Esophagus muscularis mucosa (tissue), 4 donors: ENCODE data around the gene CEP20. TPM values are rescaled to one million over a fixed set of nuclear protein-coding genes. Genes with fewer than 3 reads are reported as not detected.

Experiments used
- DNase-seq: peaks from one replicate; pipeline ENCODE4 v3.0.0-alpha.2; 2017; ENCODE audit errors: extremely low spot score
- H3K27ac ChIP-seq, 4 donors: fragments of 200-600 bp; sonication (generic); replicated peaks in 1 of 4; 1 replicate in 3 of 4; 2 replicates in 1 of 4; pipeline ENCODE4 v1.5.1; 2016 to 2019; ENCODE audit warnings: mild to moderate bottlenecking in 1 of 4
- H3K27me3 ChIP-seq, 4 donors: fragments of 200-600 bp; sonication (generic); one replicate each; pipeline versions ENCODE4 v1.5.1 to v1.6.0; 2016 to 2019
- H3K36me3 ChIP-seq, 4 donors: fragments of 200-600 bp; sonication (generic); one replicate each; pipeline ENCODE4 v1.5.1; 2016 to 2019
- H3K4me1 ChIP-seq, 4 donors: fragments of 200-600 bp; sonication (generic); one replicate each; pipeline ENCODE4 v1.5.1; 2016 to 2019
- H3K4me3 ChIP-seq, 4 donors: fragments of 200-600 bp; sonication (generic); 1 replicate in 2 of 4; 2 replicates in 2 of 4; pipeline ENCODE4 v1.5.1; 2016 to 2019; ENCODE audit warnings: mild to moderate bottlenecking in 4 of 4, moderate library complexity in 1 of 4
- H3K9me3 ChIP-seq, 4 donors: fragments of 200-600 bp; sonication (generic); 1 replicate in 3 of 4; 2 replicates in 1 of 4; pipeline ENCODE4 v1.5.1; 2016 to 2019
- EP300 ChIP-seq: sonication (generic); formaldehyde crosslinking; IDR thresholded peaks from one replicate; pipeline ENCODE4 v1.6.1; 2017; ENCODE audit warnings: antibody characterized with exemption
- POLR2A ChIP-seq: fragments of 450-650 bp; IDR thresholded peaks from one replicate; pipeline ENCODE4 v1.6.1; 2017; ENCODE audit warnings: antibody characterized with exemption, moderate library complexity, mild to moderate bottlenecking, low read depth
- POLR2AphosphoS5 ChIP-seq, 2 donors: sonication (generic); formaldehyde crosslinking; IDR thresholded peaks; one replicate each; pipeline ENCODE4 v1.6.1; 2017; ENCODE audit warnings: antibody characterized with exemption in 2 of 2
- WGBS: methylation state at CpG from one replicate; pipeline ENCODE4 v1.1.5; 2018; 5-methylcytosine and 5-hydroxymethylcytosine counted together
- intact Hi-C: fragments of 100-400 bp; cut with DNase I; formaldehyde crosslinking; loops from one replicate; pipeline ENCODE4 v1.15.1; 2023
- total RNA-seq, 4 donors: library from RNA; depleted of rRNA; stranded (reverse); fragments of >200 nt; gene quantifications; one replicate each; pipeline versions ENCODE4 v1.1.0 to v1.2.1, GENCODE V29; 2016
- TF ChIP-seq, protein P1 (sequence below), 3 experiments: fragments of 200-600 bp in 2 of 3; fragments of 450-650 bp in 1 of 3; sonication (generic) in 2 of 3; IDR thresholded peaks; one replicate each; pipeline ENCODE4 v1.5.1; 2017 to 2019; ENCODE audit warnings: antibody characterized with exemption in 3 of 3, mild to moderate bottlenecking in 2 of 3, moderate library complexity in 1 of 3

Gene CEP20
- total RNA-seq, 4 donors from 2014 or later = 25.2 to 36.1 (median 32.0) TPM

DNA sequence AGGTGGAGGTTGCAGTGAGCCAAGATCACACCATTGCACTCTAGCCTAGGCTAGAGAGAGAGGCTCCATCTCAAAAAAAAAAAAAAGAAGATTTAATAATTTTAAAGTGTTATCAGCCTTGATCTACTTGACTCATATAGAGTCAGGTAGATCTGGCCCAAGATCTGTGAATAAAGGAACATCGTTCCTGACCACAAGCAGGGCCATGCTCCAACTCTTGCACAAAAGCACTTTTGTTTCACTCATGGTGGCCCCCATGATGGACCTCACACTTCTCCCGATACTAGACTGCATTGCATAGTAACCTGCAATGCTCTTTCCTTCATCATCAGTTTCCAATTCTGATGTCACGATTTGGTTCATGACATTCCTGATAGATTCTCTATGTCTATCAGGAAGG, 26.4 kb downstream of the CEP20 start:
- Histone ChIP-seq H3K27me3 (peaks cover 0 to 11% (median 0%) of the 10 kb centered on the region in 4 donors), H3K36me3 (peaks cover 0 to 19% (median 1%) of the 10 kb centered on the region in 4 donors), H3K27ac (peak overlapping the region; percentile 95 to 98 (median 95)), H3K9me3 (no peaks in the 10 kb centered on the region), H3K4me1 (peaks cover 16 to 96% (median 84%) of the 10 kb centered on the region in 4 donors), H3K4me3 (no peak overlapping the region)
- WGBS = 81% methylated on average over 3 of the region's 3 CpGs
- intact Hi-C loops = no loop called here
- TF ChIP-seq POLR2AphosphoS5 (IDR thresholded peaks at IDR 0.05) = no peak
- no peak for TF ChIP-seq POLR2A
- TF ChIP-seq, protein P1, sequence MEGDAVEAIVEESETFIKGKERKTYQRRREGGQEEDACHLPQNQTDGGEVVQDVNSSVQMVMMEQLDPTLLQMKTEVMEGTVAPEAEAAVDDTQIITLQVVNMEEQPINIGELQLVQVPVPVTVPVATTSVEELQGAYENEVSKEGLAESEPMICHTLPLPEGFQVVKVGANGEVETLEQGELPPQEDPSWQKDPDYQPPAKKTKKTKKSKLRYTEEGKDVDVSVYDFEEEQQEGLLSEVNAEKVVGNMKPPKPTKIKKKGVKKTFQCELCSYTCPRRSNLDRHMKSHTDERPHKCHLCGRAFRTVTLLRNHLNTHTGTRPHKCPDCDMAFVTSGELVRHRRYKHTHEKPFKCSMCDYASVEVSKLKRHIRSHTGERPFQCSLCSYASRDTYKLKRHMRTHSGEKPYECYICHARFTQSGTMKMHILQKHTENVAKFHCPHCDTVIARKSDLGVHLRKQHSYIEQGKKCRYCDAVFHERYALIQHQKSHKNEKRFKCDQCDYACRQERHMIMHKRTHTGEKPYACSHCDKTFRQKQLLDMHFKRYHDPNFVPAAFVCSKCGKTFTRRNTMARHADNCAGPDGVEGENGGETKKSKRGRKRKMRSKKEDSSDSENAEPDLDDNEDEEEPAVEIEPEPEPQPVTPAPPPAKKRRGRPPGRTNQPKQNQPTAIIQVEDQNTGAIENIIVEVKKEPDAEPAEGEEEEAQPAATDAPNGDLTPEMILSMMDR (IDR thresholded peaks at IDR 0.05) = no peak
- no peak for TF ChIP-seq EP300
- no peak for DNase-seq

- TF ChIP-seq POLR2AphosphoS5 (IDR thresholded peaks at IDR 0.05) = peak; percentile 62 to 74
- TF ChIP-seq, protein P1 (IDR thresholded peaks at IDR 0.05) = no peak
- Histone ChIP-seq H3K4me3 (peak overlapping the region in 3 of 4 donors; percentile 70 to 79 (median 73)), H3K27me3 (peaks cover 0 to 19% (median 0%) of the 10 kb centered on the region in 4 donors), H3K4me1 (peaks cover 16 to 72% (median 58%) of the 10 kb centered on the region in 4 donors), H3K9me3 (no peaks in the 10 kb centered on the region), H3K36me3 (peaks cover 0 to 10% (median 0%) of the 10 kb centered on the region in 4 donors), H3K27ac (peak overlapping the region; percentile 95 to 98 (median 95))
- intact Hi-C loops = loop anchor here (10.0 kb wide), 1 partner anchor 206 kb away; no protein-coding TSS in a partner anchor
- 61% methylated on average over 11 of the region's 12 CpGs for WGBS
- no peak for DNase-seq
These were observed 29.3 kb downstream of the CEP20 start for GRCh38 chr16:15858921-15859668.

DNA sequence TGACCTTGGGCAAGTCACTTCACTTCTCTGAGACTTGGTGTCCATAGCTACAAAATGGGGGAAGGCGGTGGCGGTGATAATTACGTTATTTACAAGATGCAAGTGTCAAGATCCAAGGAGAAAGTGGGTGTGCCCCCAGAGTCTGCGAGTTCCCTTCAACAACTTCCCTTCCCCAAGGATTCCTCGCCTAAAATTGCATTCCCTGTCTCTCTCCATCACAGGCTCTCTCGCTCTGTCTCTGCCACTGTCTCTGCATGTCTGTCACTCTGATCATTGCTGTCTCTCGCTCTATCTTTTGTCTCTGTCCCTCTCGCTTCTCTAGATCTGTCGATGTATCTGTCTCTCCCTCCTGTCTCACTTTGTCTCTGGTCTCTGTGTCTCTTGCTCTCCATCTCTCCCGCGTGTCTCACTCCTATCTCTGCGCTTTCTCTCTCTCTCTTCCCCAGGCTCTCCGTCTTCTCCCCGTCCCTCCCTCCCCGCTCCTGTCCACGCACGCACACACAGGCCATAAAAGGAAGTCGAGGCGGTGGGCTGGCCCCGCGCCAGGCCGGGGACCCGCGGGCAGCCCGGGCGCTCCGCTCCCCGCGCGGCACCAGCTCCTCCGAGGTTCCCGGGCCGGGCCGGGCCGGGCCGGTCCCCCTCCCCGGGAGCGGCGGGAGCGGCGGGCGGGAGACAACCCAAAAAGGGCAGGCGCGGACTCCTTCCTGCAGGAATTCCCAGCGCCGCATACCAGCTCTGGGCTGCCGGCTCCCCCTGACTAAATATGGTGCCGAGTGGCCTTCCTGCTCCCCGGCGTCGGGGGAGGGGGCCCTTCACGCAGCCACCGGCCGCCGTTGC, 30.5 kb downstream of the CEP20 start:
- peak overlapping the region; percentile 95 to 98 (median 95) for H3K27ac ChIP-seq
- peaks cover 0 to 17% (median 0%) of the 10 kb centered on the region in 4 donors for H3K36me3 ChIP-seq
- H3K4me1 ChIP-seq = peaks cover 16 to 60% (median 47%) of the 10 kb centered on the region in 4 donors
- TF ChIP-seq POLR2A (no peak), POLR2AphosphoS5 (IDR thresholded peaks at IDR 0.05) (peak; percentile 54 to 90), EP300 (no peak)
- TF ChIP-seq, protein P1 (IDR thresholded peaks at IDR 0.05) = peak in 1 of 3 experiments; percentile 7
- whole genome bisulfite sequencing = 0% methylated on average over 19 of the region's 55 CpGs
- no peaks in the 10 kb centered on the region for H3K9me3 ChIP-seq
- intact Hi-C loops = loop anchor here (10.0 kb wide), 1 partner anchor 207 kb away; no protein-coding TSS in a partner anchor
- H3K27me3 ChIP-seq = peaks cover 0 to 19% (median 0%) of the 10 kb centered on the region in 4 donors
- no peak for DNase-seq
- peak overlapping the region; percentile 67 to 79 (median 72) for H3K4me3 ChIP-seq

- H3K27me3 ChIP-seq = peaks cover 0 to 19% (median 0%) of the 10 kb centered on the region in 4 donors
- H3K4me1 ChIP-seq = peaks cover 16 to 53% (median 43%) of the 10 kb centered on the region in 4 donors
- H3K4me3 ChIP-seq = peak within 1 kb of the TSS; percentile 67 to 79 (median 72)
- TF ChIP-seq POLR2AphosphoS5 (IDR thresholded peaks at IDR 0.05) (peak; percentile 84 to 96), POLR2A (peak; percentile 40), EP300 (no peak)
- TF ChIP-seq, protein P1 (IDR thresholded peaks at IDR 0.05) = peak; percentile 16 to 50 (median 48)
- peaks cover 0 to 25% (median 0%) of the 10 kb centered on the region in 4 donors for H3K36me3 ChIP-seq
- H3K27ac ChIP-seq = peak within 1 kb of the TSS; percentile 95 to 98 (median 95)
- DNase-seq = no peak
- H3K9me3 ChIP-seq = no peaks in the 10 kb centered on the region
- WGBS = 0% methylated on average over 6 of the region's 49 CpGs
- intact Hi-C loops = loop anchor here (10.0 kb wide), 1 partner anchor 208 kb away; no protein-coding TSS in a partner anchor
These were observed 31.3 kb downstream of the CEP20 start, which contains the start of gene MYH11 for GRCh38 chr16:15856901-15857698. Gene MYH11 (minus strand): TSS chr16:15857028. CDS start chr16:15838252, 18,776 bp downstream.
